GM12891 (cell line): Measurements from ENCODE around the gene PLAGL1.

Experiments used
- PAX5 ChIP-seq: IDR thresholded peaks from 2 replicates; pipeline ENCODE4 v1.6.1; 2011; ENCODE audit warnings: low read length, moderate library complexity, mild to moderate bottlenecking; ENCODE audit not compliant: insufficient read depth, severe bottlenecking
- POLR2A ChIP-seq: IDR thresholded peaks from 2 replicates; pipeline ENCODE4 v1.6.1; 2011; ENCODE audit warnings: low read depth, low read length, control low read depth
- POLR2AphosphoS5 ChIP-seq: IDR thresholded peaks from 2 replicates; pipeline ENCODE4 v1.6.1; 2011; ENCODE audit warnings: low read depth, low read length, control low read depth
- POU2F2 ChIP-seq: IDR thresholded peaks from 2 replicates; pipeline ENCODE4 v1.6.1; 2011; ENCODE audit warnings: low read depth, mild to moderate bottlenecking, control low read depth, low read length, moderate library complexity
- SPI1 ChIP-seq: IDR thresholded peaks from 2 replicates; pipeline ENCODE4 v1.6.1; 2011; ENCODE audit warnings: low read depth, low read length, control low read depth
- TAF1 ChIP-seq: IDR thresholded peaks from 2 replicates; pipeline ENCODE4 v1.6.1; 2011; ENCODE audit warnings: low read depth, low read length, control low read depth

DNA sequence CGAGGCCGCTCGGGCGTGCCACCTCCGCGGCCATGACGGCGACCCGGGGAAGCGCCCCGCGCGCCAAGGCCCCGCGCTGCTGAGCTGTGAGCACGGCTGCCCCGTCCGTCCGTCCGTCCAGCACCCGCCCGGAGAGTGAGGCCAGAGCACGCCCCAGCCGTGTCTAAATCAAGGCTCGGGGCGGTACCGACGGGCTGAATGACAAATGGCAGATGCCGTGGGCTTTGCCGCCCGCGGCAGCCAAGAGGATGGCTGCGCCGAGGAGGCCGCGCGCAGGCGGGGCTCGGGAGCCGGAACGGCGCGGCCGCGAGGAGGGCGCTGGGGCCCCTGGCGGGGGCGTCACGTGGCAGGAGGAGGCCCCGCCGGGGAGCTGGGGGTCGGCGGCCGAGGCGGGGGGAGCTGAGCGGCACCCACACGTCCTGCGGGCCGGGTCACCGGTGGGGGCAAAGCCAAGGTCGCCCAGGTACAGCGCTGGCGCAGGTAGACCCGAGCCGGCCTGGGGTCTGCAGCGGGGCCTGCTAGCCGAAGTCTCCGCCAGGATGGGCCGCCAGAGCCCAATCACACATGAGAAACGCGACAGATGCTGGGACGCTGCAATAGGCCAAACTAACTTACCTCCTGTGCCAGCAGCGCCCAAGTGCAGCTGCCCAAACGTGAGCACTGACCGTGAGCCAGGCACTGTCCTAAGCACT is at the start of gene PLAGL1:
- TF ChIP-seq POLR2A, result peak; percentile 40; the same call in 1 of the 2 replicates
- TF ChIP-seq POLR2AphosphoS5, result 0 out of 2 replicates have a peak, but pooled peaks have one; percentile 29
- no peak for TF ChIP-seq POU2F2
- TF ChIP-seq PAX5, result no peak
- TF ChIP-seq SPI1, result no peak
- TF ChIP-seq TAF1, result no peak
